NCI-H1694 treated with DMSO at 0.1 percent for 48 hours (cell line): ENCODE measurements around the gene TMX4.
"Not testable (repeated sequence)": the region's sequence is repeated elsewhere in the genome, so short reads cannot be mapped to it uniquely, and the experiment has no call there.

Source experiments
- DNase-seq: peaks from one replicate; lab custom pipeline; 2025; lab: John Stamatoyannopoulos, UW

Gene TMX4

GRCh38 chr20:8019246-8019997 is at the start of gene TMX4:
Gene TMX4 (minus strand): TSS chr20:8019761. CDS start chr20:8019613, 148 bp downstream.
- peak; percentile 70 for DNase-seq

- DNase-seq: no peak
Measured at GRCh38 chr20:8067082-8067481, 47.5 kb upstream of the TMX4 start.

- DNase-seq: no peak
Measured at GRCh38 chr20:8066662-8067061, 47.1 kb upstream of the TMX4 start.

- no peak for DNase-seq
Measured at GRCh38 chr20:8065691-8066090, 46.1 kb upstream of the TMX4 start.

GRCh38 chr20:8062756-8063155 is 43.2 kb upstream of the TMX4 start:
- no peak for DNase-seq

- DNase-seq: no peak
Measured at GRCh38 chr20:8061861-8062518, 42.4 kb upstream of the TMX4 start.

- DNase-seq: no peak
Measured at GRCh38 chr20:8060977-8061376, 41.4 kb upstream of the TMX4 start.

- no peak for DNase-seq
Measured at GRCh38 chr20:8057871-8058270, 38.3 kb upstream of the TMX4 start.

GRCh38 chr20:8055096-8055495 is 35.5 kb upstream of the TMX4 start:
- no peak for DNase-seq

GRCh38 chr20:8050157-8050837 is 30.7 kb upstream of the TMX4 start:
- no peak for DNase-seq

- no peak for DNase-seq
Measured at GRCh38 chr20:8049310-8049709, 29.7 kb upstream of the TMX4 start.

- no peak for DNase-seq
Measured at GRCh38 chr20:8045946-8046345, 26.4 kb upstream of the TMX4 start.

- DNase-seq: peak; percentile 54
Measured at GRCh38 chr20:8043687-8044282, 24.2 kb upstream of the TMX4 start.

- no peak for DNase-seq
Measured at GRCh38 chr20:8039042-8039441, 19.5 kb upstream of the TMX4 start.

GRCh38 chr20:8036771-8037170 is 17.2 kb upstream of the TMX4 start:
- no peak for DNase-seq

GRCh38 chr20:8033151-8033841 is 13.7 kb upstream of the TMX4 start:
- DNase-seq: no peak

- DNase-seq: no peak
Measured at GRCh38 chr20:8032499-8032898, 12.9 kb upstream of the TMX4 start.

GRCh38 chr20:8031539-8031938 is 12.0 kb upstream of the TMX4 start:
- DNase-seq: not testable (repeated sequence)

GRCh38 chr20:8021541-8022269 is 2.1 kb upstream of the TMX4 start:
- no peak for DNase-seq

- no peak for DNase-seq
Measured at GRCh38 chr20:8020314-8021079, 936 bp upstream of the TMX4 start.

GRCh38 chr20:8019998-8020247 is 362 bp upstream of the TMX4 start:
- no peak for DNase-seq
